Sigmoid colon (tissue), 7 donors: Measurements from ENCODE around the gene ANO4. TPM values are rescaled to one million over a fixed set of nuclear protein-coding genes. Genes with fewer than 3 reads are reported as not detected.

ENCODE experiments used
- DNase-seq: peaks from one replicate; pipeline ENCODE4 v3.0.0-alpha.2; 2019
- H3K27ac ChIP-seq, 4 donors: fragments of 200-600 bp; sonication (generic); one replicate each; pipeline ENCODE4 v1.5.1; 2016 to 2019; ENCODE audit warnings: mild to moderate bottlenecking in 1 of 4
- H3K27me3 ChIP-seq, 3 donors: fragments of 200-600 bp; sonication (generic); one replicate each; pipeline ENCODE4 v1.5.1; 2019; ENCODE audit warnings: mild to moderate bottlenecking in 1 of 3
- H3K36me3 ChIP-seq, 4 donors: fragments of 200-600 bp; sonication (generic); one replicate each; pipeline ENCODE4 v1.5.1; 2016 to 2019
- H3K4me1 ChIP-seq, 4 donors: fragments of 200-600 bp; sonication (generic); one replicate each; pipeline ENCODE4 v1.5.1; 2017 to 2019
- H3K4me3 ChIP-seq, 4 donors: fragments of 200-600 bp; sonication (generic); one replicate each; pipeline ENCODE4 v1.5.1; 2017 to 2019; ENCODE audit warnings: mild to moderate bottlenecking in 2 of 4, moderate library complexity in 1 of 4
- H3K9me3 ChIP-seq, 4 donors: fragments of 200-600 bp in 3 of 4; sonication (generic) in 3 of 4; one replicate each; pipeline versions ENCODE4 v1.5.1 to v1.6.1; 2013 to 2019
- CTCF ChIP-seq, 4 experiments: fragments of 450-650 bp in 3 of 4; fragments of 200-600 bp in 1 of 4; IDR thresholded peaks; one replicate each; pipeline ENCODE4 v1.5.1; 2016 to 2019; ENCODE audit warnings: antibody characterized with exemption in 4 of 4, mild to moderate bottlenecking in 3 of 4, moderate library complexity in 2 of 4
- EP300 ChIP-seq, 4 donors: sonication (generic); formaldehyde crosslinking; IDR thresholded peaks; one replicate each; pipeline ENCODE4 v1.6.1; 2017; ENCODE audit warnings: antibody characterized with exemption in 4 of 4
- POLR2A ChIP-seq, 2 donors: fragments of 450-650 bp; IDR thresholded peaks; one replicate each; pipeline ENCODE4 v1.6.1; 2016; ENCODE audit warnings: antibody characterized with exemption in 2 of 2, mild to moderate bottlenecking in 2 of 2, moderate library complexity in 2 of 2
- POLR2AphosphoS5 ChIP-seq, 4 donors: sonication (generic); formaldehyde crosslinking; IDR thresholded peaks; one replicate each; pipeline ENCODE4 v1.6.1; 2017; ENCODE audit warnings: antibody characterized with exemption in 4 of 4
- WGBS, 2 donors: extraction: QIAGEN DNeasy Blood & Tissue Kit; methylation state at CpG; one replicate each; pipeline ENCODE4 v1.1.7; 2013; 5-methylcytosine and 5-hydroxymethylcytosine counted together
- intact Hi-C: fragments of 100-400 bp; cut with DNase I; formaldehyde crosslinking; loops from one replicate; pipeline ENCODE4 v1.15.1; 2023
- polyA plus RNA-seq, 3 donors: library from polyadenylated mRNA; stranded (reverse); fragments of 200-250 nt; gene quantifications; one replicate each; pipeline ENCODE4 v1.2.3, GENCODE V29; 2013
- total RNA-seq, 4 donors: library from RNA; depleted of rRNA; stranded (reverse); fragments of >200 nt; gene quantifications; one replicate each; pipeline ENCODE4 v1.1.0, GENCODE V29; 2016
- donor health status: healthy with polysubstance abuse.
- donor health status: Bipolar disorder and iron deficiency.
- donor health status: healthy.

ANO4 gene
- total and polyA plus RNA-seq, 7 donors = 0.09 to 3.3 (median 0.41) TPM; not detected in 2

- TF ChIP-seq POLR2AphosphoS5 (IDR thresholded peaks at IDR 0.05) (no peak), EP300 (IDR thresholded peaks at IDR 0.05) (no peak), POLR2A (IDR thresholded peaks at IDR 0.05) (no peak)
- intact Hi-C loops = no loop called here
- DNase-seq = no peak
- Histone ChIP-seq H3K36me3 (no peaks in the 10 kb centered on the region), H3K4me3 (no peak overlapping the region), H3K4me1 (no peaks in the 10 kb centered on the region), H3K27me3 (no peaks in the 10 kb centered on the region), H3K27ac (no peak overlapping the region), H3K9me3 (no peaks in the 10 kb centered on the region)
- WGBS, 2 donors = 90% methylated on average over 6 of the region's 6 CpGs
Measured at GRCh38 chr12:100830003-100830795, 35.6 kb downstream of the ANO4 start.

GRCh38 chr12:100833282-100833681, 38.7 kb downstream of the ANO4 start:
- intact Hi-C loops = no loop called here
- DNase-seq = no peak
- H3K4me3 ChIP-seq = no peak overlapping the region
- TF ChIP-seq CTCF (IDR thresholded peaks at IDR 0.05) (no peak), POLR2AphosphoS5 (IDR thresholded peaks at IDR 0.05) (no peak), EP300 (IDR thresholded peaks at IDR 0.05) (no peak), POLR2A (IDR thresholded peaks at IDR 0.05) (no peak)
- no peak overlapping the region for H3K27ac ChIP-seq
- no peaks in the 10 kb centered on the region for H3K9me3 ChIP-seq
- H3K36me3 ChIP-seq = no peaks in the 10 kb centered on the region
- H3K4me1 ChIP-seq = no peaks in the 10 kb centered on the region
- H3K27me3 ChIP-seq = no peaks in the 10 kb centered on the region

GRCh38 chr12:100840748-100841147, 46.2 kb downstream of the ANO4 start:
- Histone ChIP-seq H3K27me3 (no peaks in the 10 kb centered on the region), H3K4me3 (no peak overlapping the region), H3K4me1 (no peaks in the 10 kb centered on the region), H3K27ac (no peak overlapping the region), H3K36me3 (no peaks in the 10 kb centered on the region), H3K9me3 (no peaks in the 10 kb centered on the region)
- 60 to 73% methylated on average over 1 of the region's 1 CpG for WGBS, 2 donors
- intact Hi-C loops = no loop called here
- TF ChIP-seq POLR2AphosphoS5 (IDR thresholded peaks at IDR 0.05) = no peak
- no peak for TF ChIP-seq POLR2A (IDR thresholded peaks at IDR 0.05)
- no peak for TF ChIP-seq CTCF (IDR thresholded peaks at IDR 0.05)
- TF ChIP-seq EP300 (IDR thresholded peaks at IDR 0.05) = no peak
- DNase-seq = no peak

GRCh38 chr12:100842156-100842555, 47.6 kb downstream of the ANO4 start:
- H3K27ac ChIP-seq = no peak overlapping the region
- no peak for DNase-seq
- no peak overlapping the region for H3K4me3 ChIP-seq
- TF ChIP-seq POLR2A (IDR thresholded peaks at IDR 0.05) (no peak), CTCF (IDR thresholded peaks at IDR 0.05) (no peak), POLR2AphosphoS5 (IDR thresholded peaks at IDR 0.05) (no peak), EP300 (IDR thresholded peaks at IDR 0.05) (no peak)
- 53 to 75% methylated on average over 1 of the region's 1 CpG for WGBS, 2 donors
- H3K27me3 ChIP-seq = no peaks in the 10 kb centered on the region
- H3K36me3 ChIP-seq = no peaks in the 10 kb centered on the region
- no peaks in the 10 kb centered on the region for H3K4me1 ChIP-seq
- intact Hi-C loops = no loop called here
- no peaks in the 10 kb centered on the region for H3K9me3 ChIP-seq

- Histone ChIP-seq H3K27ac (no peak overlapping the region), H3K36me3 (no peaks in the 10 kb centered on the region), H3K27me3 (no peaks in the 10 kb centered on the region), H3K4me1 (no peaks in the 10 kb centered on the region), H3K9me3 (no peaks in the 10 kb centered on the region), H3K4me3 (no peak overlapping the region)
- no peak for DNase-seq
- 62 to 67% methylated on average over 2 of the region's 2 CpGs for WGBS, 2 donors
- TF ChIP-seq POLR2AphosphoS5 (IDR thresholded peaks at IDR 0.05) = no peak
- no peak for TF ChIP-seq POLR2A (IDR thresholded peaks at IDR 0.05)
- no peak for TF ChIP-seq CTCF (IDR thresholded peaks at IDR 0.05)
- no peak for TF ChIP-seq EP300 (IDR thresholded peaks at IDR 0.05)
- intact Hi-C loops = no loop called here
Measured at GRCh38 chr12:100843061-100843460, 48.5 kb downstream of the ANO4 start.
